Endothelial cell of umbilical vein (primary cell): ENCODE measurements around the gene SMOC1.

Source experiments
- CTCF ChIP-seq, 2 donors: IDR thresholded peaks; 1 replicate in 1 of 2; 2 replicates in 1 of 2; pipeline ENCODE4 v1.5.1; 2011; ENCODE audit warnings: low read length in 2 of 2, mild to moderate bottlenecking in 2 of 2, moderate library complexity in 2 of 2, control low read depth in 1 of 2, inconsistent platforms in 1 of 2, low read depth in 1 of 2; ENCODE audit not compliant: insufficient read depth in 1 of 2; ENCODE audit errors: extremely low read depth in 1 of 2
- POLR2A ChIP-seq: IDR thresholded peaks from 2 replicates; pipeline ENCODE4 v1.6.1; 2012; ENCODE audit warnings: low read depth, mild to moderate bottlenecking, control low read depth, low read length

- no peak for TF ChIP-seq CTCF (IDR thresholded peaks at IDR 0.05; ENCODE audit: extremely low read depth in 1 of 2, insufficient read depth in 1 of 2, low read depth in 1 of 2, low read length in 2 of 2)
- no peak for TF ChIP-seq POLR2A
Measured at GRCh38 chr14:69909826-69910550, 30.8 kb downstream of the SMOC1 start.
